ENCODE data around the gene GATA2. TPM values are rescaled to one million over a fixed set of nuclear protein-coding genes. Genes with fewer than 3 reads are reported as not detected.

GATA2 gene
- total RNA-seq, 1 donor from 2014 or later = 15.6 TPM

- intact Hi-C loops (cut with DNase I) = no loop called here
- no peak for DNase-seq (ENCODE audit: low spot score)
These were observed 1.9 kb downstream of the GATA2 start for GRCh38 chr3:128490915-128491690.

- intact Hi-C loops (cut with DNase I) = no loop called here
- DNase-seq (ENCODE audit: low spot score) = no peak
These were observed 2.4 kb downstream of the GATA2 start for GRCh38 chr3:128490650-128490914.

- intact Hi-C loops (cut with DNase I) = loop anchor here (2.0 kb wide), 1 partner anchor 65 kb away; no protein-coding TSS in a partner anchor
- peak; percentile 70 for DNase-seq (ENCODE audit: low spot score)
These were observed 2.9 kb downstream of the GATA2 start for GRCh38 chr3:128489927-128490649.

GRCh38 chr3:128489674-128489926 lies 3.4 kb downstream of the GATA2 start:
- intact Hi-C loops (cut with DNase I) = loop anchor here (2.0 kb wide), 1 partner anchor 65 kb away; no protein-coding TSS in a partner anchor
- no peak for DNase-seq (ENCODE audit: low spot score)

GRCh38 chr3:128488991-128489673 lies 3.9 kb downstream of the GATA2 start:
- intact Hi-C loops (cut with DNase I) = loop anchor here (2.0 kb wide), 1 partner anchor 66 kb away; no protein-coding TSS in a partner anchor
- DNase-seq (ENCODE audit: low spot score) = peak; percentile 78

- intact Hi-C loops (cut with DNase I) = loop anchor here (2.0 kb wide), 1 partner anchor 66 kb away; no protein-coding TSS in a partner anchor
- DNase-seq (ENCODE audit: low spot score) = no peak
These were observed 4.4 kb downstream of the GATA2 start for GRCh38 chr3:128488636-128488990.

- peak; percentile 92 for DNase-seq (ENCODE audit: low spot score)
- intact Hi-C loops (cut with DNase I) = loop anchor here (2.0 kb wide), 1 partner anchor 67 kb away; no protein-coding TSS in a partner anchor
These were observed 5.0 kb downstream of the GATA2 start for GRCh38 chr3:128487813-128488635.

- no peak for DNase-seq (ENCODE audit: low spot score)
- intact Hi-C loops (cut with DNase I) = no loop called here
These were observed 5.5 kb downstream of the GATA2 start for GRCh38 chr3:128487538-128487812.

GRCh38 chr3:128486681-128487537 lies 6.1 kb downstream of the GATA2 start:
- intact Hi-C loops (cut with DNase I) = no loop called here
- DNase-seq (ENCODE audit: low spot score) = no peak

GRCh38 chr3:128486205-128486628 lies 6.8 kb downstream of the GATA2 start:
- no peak for DNase-seq (ENCODE audit: low spot score)
- intact Hi-C loops (cut with DNase I) = no loop called here

GRCh38 chr3:128485282-128486204 lies 7.5 kb downstream of the GATA2 start:
- no peak for DNase-seq (ENCODE audit: low spot score)
- intact Hi-C loops (cut with DNase I) = no loop called here

GRCh38 chr3:128484404-128485281 lies 8.4 kb downstream of the GATA2 start:
- DNase-seq (ENCODE audit: low spot score) = no peak

GRCh38 chr3:128483657-128484403 lies 9.2 kb downstream of the GATA2 start:
- intact Hi-C loops (cut with DNase I) = no loop called here
- no peak for DNase-seq (ENCODE audit: low spot score)

More at GRCh38 chr3:128484404-128485281, 8.4 kb downstream of the GATA2 start:
- intact Hi-C loops (cut with DNase I) = no loop called here

- intact Hi-C loops (cut with DNase I) = no loop called here
- no peak for DNase-seq (ENCODE audit: low spot score)
These were observed 10.0 kb downstream of the GATA2 start for GRCh38 chr3:128482666-128483656.

GRCh38 chr3:128482175-128482574 lies 10.8 kb downstream of the GATA2 start:
- no peak for DNase-seq (ENCODE audit: low spot score)
- intact Hi-C loops (cut with DNase I) = no loop called here
